DND-41 (cell line): ENCODE results near the gene ZSWIM5.
"Not testable (repeated sequence)": the region's sequence is repeated elsewhere in the genome, so short reads cannot be mapped to it uniquely, and the experiment has no call there.

Experiments used
- ATAC-seq: fragments of 200-7000 bp; cut with Tn5 transposase; 3 replicates; pipeline ENCODE4 v1.9.1; 2021; ENCODE audit warnings: low read depth; ENCODE audit not compliant: insufficient read depth
- DNase-seq: peaks from one replicate; pipeline ENCODE4 v3.0.0-alpha.2; 2020
- H2AFZ ChIP-seq: 2 replicates; pipeline ENCODE4 v1.6.0; 2012; ENCODE audit warnings: low read depth, low read length
- H3K27ac ChIP-seq: 2 replicates; pipeline ENCODE4 v1.5.1; 2012; ENCODE audit warnings: low read length, inconsistent platforms
- H3K27me3 ChIP-seq: fragments of 200-600 bp; sonication (generic); 2 replicates; pipeline ENCODE4 v1.6.0; 2012; ENCODE audit warnings: low read length, mild to moderate bottlenecking, inconsistent platforms; ENCODE audit not compliant: insufficient read depth, poor library complexity
- H3K36me3 ChIP-seq: 2 replicates; pipeline ENCODE4 v1.5.1; 2012; ENCODE audit warnings: low read length, inconsistent platforms; ENCODE audit not compliant: insufficient read depth
- H3K4me1 ChIP-seq: 2 replicates; pipeline ENCODE4 v1.5.1; 2012; ENCODE audit warnings: mild to moderate bottlenecking, low read length; ENCODE audit not compliant: insufficient read depth
- H3K4me2 ChIP-seq: 2 replicates; pipeline ENCODE4 v1.6.0; 2012; ENCODE audit warnings: mild to moderate bottlenecking, moderate library complexity, low read length, inconsistent platforms; ENCODE audit not compliant: insufficient read depth
- H3K4me3 ChIP-seq, 2 experiments: fragments of 200-600 bp in 1 of 2; shearing (Covaris generic) in 1 of 2; 2 replicates each; pipeline ENCODE4 v1.5.1; 2012 to 2016; ENCODE audit warnings: inconsistent platforms in 2 of 2, low read length in 2 of 2, mild to moderate bottlenecking in 2 of 2, low read depth in 1 of 2, moderate library complexity in 1 of 2
- H3K79me2 ChIP-seq: 2 replicates; pipeline ENCODE4 v1.6.0; 2012; ENCODE audit warnings: low read length, inconsistent platforms; ENCODE audit not compliant: insufficient read depth
- H3K9ac ChIP-seq: 2 replicates; pipeline ENCODE4 v1.6.0; 2012; ENCODE audit warnings: low read depth, mild to moderate bottlenecking, inconsistent platforms, low read length, moderate library complexity
- H3K9me3 ChIP-seq: 2 replicates; pipeline ENCODE4 v1.5.1; 2012; ENCODE audit warnings: low read length, moderate library complexity, mild to moderate bottlenecking, inconsistent platforms; ENCODE audit not compliant: insufficient read depth, severe bottlenecking
- H4K20me1 ChIP-seq: 2 replicates; pipeline ENCODE4 v1.6.0; 2012; ENCODE audit warnings: low read length; ENCODE audit not compliant: insufficient read depth
- EZH2 ChIP-seq: IDR thresholded peaks from 3 replicates; pipeline ENCODE4 v1.6.1; 2012; ENCODE audit warnings: borderline replicate concordance, low read depth, mild to moderate bottlenecking, moderate library complexity, low read length, inconsistent platforms; ENCODE audit not compliant: severe bottlenecking
- TF ChIP-seq, protein P1 (sequence below): IDR thresholded peaks from 2 replicates; pipeline ENCODE4 v1.5.1; 2012; ENCODE audit warnings: borderline replicate concordance, low read length, moderate library complexity, mild to moderate bottlenecking; ENCODE audit not compliant: poor library complexity, severe bottlenecking; ENCODE audit errors: extremely low read depth

The ZSWIM5 gene

DNA sequence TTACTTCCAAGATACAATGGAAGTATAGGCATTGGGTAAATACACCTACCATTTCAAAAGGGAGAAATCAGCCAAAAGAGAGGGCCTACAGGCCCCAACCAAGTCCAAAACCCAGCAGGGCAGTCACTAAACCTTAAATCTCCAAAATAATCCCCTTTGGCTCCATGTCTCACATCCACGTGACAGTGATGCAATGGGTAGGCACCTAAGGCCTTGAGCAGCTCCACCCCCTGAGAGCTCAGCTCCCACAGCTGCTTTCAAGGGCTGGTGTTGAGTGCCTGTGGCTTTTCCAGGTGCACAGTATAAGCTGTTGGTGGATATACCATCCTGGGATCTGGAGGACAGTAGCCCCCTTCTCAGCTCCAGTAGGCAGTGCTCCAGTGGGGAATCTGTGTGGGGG is 121.8 kb downstream of the ZSWIM5 start:
- no peak for TF ChIP-seq EZH2
- TF ChIP-seq, protein P1, sequence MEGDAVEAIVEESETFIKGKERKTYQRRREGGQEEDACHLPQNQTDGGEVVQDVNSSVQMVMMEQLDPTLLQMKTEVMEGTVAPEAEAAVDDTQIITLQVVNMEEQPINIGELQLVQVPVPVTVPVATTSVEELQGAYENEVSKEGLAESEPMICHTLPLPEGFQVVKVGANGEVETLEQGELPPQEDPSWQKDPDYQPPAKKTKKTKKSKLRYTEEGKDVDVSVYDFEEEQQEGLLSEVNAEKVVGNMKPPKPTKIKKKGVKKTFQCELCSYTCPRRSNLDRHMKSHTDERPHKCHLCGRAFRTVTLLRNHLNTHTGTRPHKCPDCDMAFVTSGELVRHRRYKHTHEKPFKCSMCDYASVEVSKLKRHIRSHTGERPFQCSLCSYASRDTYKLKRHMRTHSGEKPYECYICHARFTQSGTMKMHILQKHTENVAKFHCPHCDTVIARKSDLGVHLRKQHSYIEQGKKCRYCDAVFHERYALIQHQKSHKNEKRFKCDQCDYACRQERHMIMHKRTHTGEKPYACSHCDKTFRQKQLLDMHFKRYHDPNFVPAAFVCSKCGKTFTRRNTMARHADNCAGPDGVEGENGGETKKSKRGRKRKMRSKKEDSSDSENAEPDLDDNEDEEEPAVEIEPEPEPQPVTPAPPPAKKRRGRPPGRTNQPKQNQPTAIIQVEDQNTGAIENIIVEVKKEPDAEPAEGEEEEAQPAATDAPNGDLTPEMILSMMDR = no peak
- no peaks in the 10 kb centered on the region for H3K36me3 ChIP-seq
- H4K20me1 ChIP-seq = no peaks in the 10 kb centered on the region
- H3K27ac ChIP-seq = no peak overlapping the region
- no peak overlapping the region for H3K9ac ChIP-seq
- no peak overlapping the region for H3K4me3 ChIP-seq
- no peak for ATAC-seq
- H3K79me2 ChIP-seq = no peaks in the 10 kb centered on the region
- H3K27me3 ChIP-seq = no peaks in the 10 kb centered on the region
- no peak overlapping the region for H3K4me2 ChIP-seq
- H2AFZ ChIP-seq = no peak overlapping the region
- H3K9me3 ChIP-seq = no peaks in the 10 kb centered on the region
- H3K4me1 ChIP-seq = no peaks in the 10 kb centered on the region
- DNase-seq = no peak

DNA sequence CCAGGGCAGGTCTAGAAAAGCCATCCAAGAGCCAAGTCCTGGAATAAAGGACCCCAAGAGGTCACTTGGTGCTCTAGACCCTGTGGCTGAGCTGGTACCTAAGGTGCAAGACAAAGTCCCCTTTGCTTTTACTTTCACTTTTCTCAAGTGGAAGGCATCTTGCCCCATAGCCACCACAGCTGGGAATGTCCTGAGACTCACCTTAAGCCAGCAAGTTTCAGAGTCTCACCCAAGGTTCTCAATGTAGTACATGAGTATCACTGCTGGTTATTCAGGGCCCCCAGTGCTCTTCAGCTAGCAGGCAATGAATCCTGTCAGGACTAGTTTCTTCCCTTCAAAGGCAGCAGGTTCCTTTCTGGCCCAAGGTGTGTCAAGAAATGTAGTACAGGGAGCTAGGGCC is 126.9 kb downstream of the ZSWIM5 start:
- Histone ChIP-seq H3K4me3 (no peak overlapping the region), H3K27ac (no peak overlapping the region), H3K79me2 (no peaks in the 10 kb centered on the region), H3K27me3 (no peaks in the 10 kb centered on the region), H3K9me3 (no peaks in the 10 kb centered on the region), H3K9ac (no peak overlapping the region), H2AFZ (peak overlapping the region; percentile 55), H4K20me1 (no peaks in the 10 kb centered on the region), H3K4me2 (no peak overlapping the region), H3K4me1 (no peaks in the 10 kb centered on the region), H3K36me3 (no peaks in the 10 kb centered on the region)
- ATAC-seq = no peak
- DNase-seq = no peak
- no peak for TF ChIP-seq EZH2
- TF ChIP-seq, protein P1 = no peak

DNA sequence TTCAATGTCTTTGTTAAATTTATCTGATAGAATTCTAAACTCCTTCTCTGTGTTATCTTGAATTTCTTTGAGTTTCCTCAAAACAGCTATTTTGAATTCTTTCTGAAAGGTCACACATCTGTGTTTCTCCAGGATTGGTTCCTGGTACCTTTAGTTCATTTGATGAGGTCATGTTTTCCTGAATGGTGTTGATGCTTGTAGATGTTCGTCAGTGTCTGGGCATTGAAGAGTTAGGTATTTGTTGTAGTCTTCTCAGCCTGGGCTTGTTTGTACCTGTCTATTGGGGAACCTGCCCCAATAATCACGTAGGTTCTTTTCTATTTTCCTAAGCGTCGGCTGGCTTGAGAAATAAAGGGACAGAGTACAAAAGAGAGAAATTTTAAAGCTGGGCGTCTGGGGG is 129.4 kb downstream of the ZSWIM5 start:
- not testable (repeated sequence) for H3K9me3 ChIP-seq, H3K36me3 ChIP-seq, H3K9ac ChIP-seq, H3K4me1 ChIP-seq, H4K20me1 ChIP-seq, H3K27me3 ChIP-seq, ATAC-seq, H3K4me2 ChIP-seq, DNase-seq, H3K4me3 ChIP-seq, H3K27ac ChIP-seq, H2AFZ ChIP-seq, H3K79me2 ChIP-seq

DNA sequence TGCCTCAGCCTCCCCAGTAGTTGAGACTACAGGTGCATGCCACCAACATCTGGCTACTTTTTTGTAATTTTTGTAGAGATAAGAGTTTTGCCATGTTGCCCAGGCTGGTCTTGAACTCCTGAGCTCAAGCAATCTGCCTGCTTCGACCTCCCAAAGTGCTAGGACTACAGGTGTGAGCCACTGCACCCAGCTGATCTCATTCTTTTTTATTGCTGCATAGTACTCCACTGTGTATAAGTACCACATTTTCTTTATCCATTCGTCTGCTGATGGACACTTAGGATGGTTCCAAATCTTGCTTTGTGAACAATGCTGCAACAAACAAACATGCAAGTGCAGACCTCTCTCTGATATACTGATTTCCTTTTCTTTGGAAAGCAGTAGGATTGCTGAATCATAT is 134.8 kb downstream of the ZSWIM5 start:
- Histone ChIP-seq H3K27ac (no peak overlapping the region), H3K4me2 (no peak overlapping the region), H2AFZ (no peak overlapping the region), H3K36me3 (no peaks in the 10 kb centered on the region), H3K79me2 (no peaks in the 10 kb centered on the region), H3K9me3 (no peaks in the 10 kb centered on the region), H3K4me3 (no peak overlapping the region), H3K9ac (no peak overlapping the region), H4K20me1 (no peaks in the 10 kb centered on the region), H3K4me1 (no peaks in the 10 kb centered on the region), H3K27me3 (no peaks in the 10 kb centered on the region)
- ATAC-seq (no peak), DNase-seq (no peak)
- TF ChIP-seq, protein P1 = no peak
- no peak for TF ChIP-seq EZH2
